Neural cell (in vitro differentiated cells): ENCODE measurements around the gene ASCC1. TPM values are rescaled to one million over a fixed set of nuclear protein-coding genes. Genes with fewer than 3 reads are reported as not detected.

ENCODE experiments used
- H2AFZ ChIP-seq: fragments of 200-600, 300-800 bp; sonication (generic), shearing (Covaris generic); 2 replicates; pipeline ENCODE4 v1.6.0; 2014; ENCODE audit warnings: low read depth, mild to moderate bottlenecking, antibody characterized with exemption, low read length, moderate library complexity
- H3F3A ChIP-seq: fragments of 200-600 bp; shearing (Covaris generic); 2 replicates; pipeline ENCODE4 v1.6.1; 2016; ENCODE audit warnings: mild to moderate bottlenecking, moderate library complexity, mixed read lengths, antibody characterized with exemption, low read length; ENCODE audit not compliant: insufficient read depth, poor library complexity, severe bottlenecking
- H3K27ac ChIP-seq: fragments of 200-600, 300-800 bp; sonication (generic), shearing (Covaris generic); 2 replicates; pipeline ENCODE4 v1.5.1; 2014; ENCODE audit warnings: mild to moderate bottlenecking, low read length, moderate library complexity
- H3K27me3 ChIP-seq: fragments of 300-800, 200-600 bp; sonication (generic), shearing (Covaris generic); 2 replicates; pipeline ENCODE4 v1.6.0; 2014; ENCODE audit warnings: mild to moderate bottlenecking, low read depth, low read length, moderate library complexity; ENCODE audit not compliant: insufficient read depth
- H3K36me3 ChIP-seq: fragments of 300-800, 200-600 bp; sonication (generic), shearing (Covaris generic); 2 replicates; pipeline ENCODE4 v1.5.1; 2014; ENCODE audit warnings: mild to moderate bottlenecking, antibody characterized with exemption, low read length, moderate library complexity; ENCODE audit not compliant: insufficient read depth
- H3K4me2 ChIP-seq: fragments of 300-800, 200-600 bp; sonication (generic), shearing (Covaris generic); 2 replicates; pipeline ENCODE4 v1.6.0; 2014; ENCODE audit warnings: mild to moderate bottlenecking, low read length
- H3K4me3 ChIP-seq: fragments of 300-800, 200-600 bp; sonication (generic), shearing (Covaris generic); 2 replicates; pipeline ENCODE4 v1.5.1; 2014; ENCODE audit warnings: mild to moderate bottlenecking, low read length, moderate library complexity
- H3K79me2 ChIP-seq: fragments of 200-600 bp; shearing (Covaris generic); replicated peaks from 2 replicates; pipeline ENCODE4 v1.6.0; 2014; ENCODE audit warnings: mild to moderate bottlenecking, low read length, moderate library complexity; ENCODE audit not compliant: insufficient read depth
- H3K9ac ChIP-seq: fragments of 300-800, 200-600 bp; sonication (generic), shearing (Covaris generic); 2 replicates; pipeline ENCODE4 v1.6.1; 2016; ENCODE audit warnings: mild to moderate bottlenecking, low read length, mixed read lengths
- H3K9me2 ChIP-seq: fragments of 200-600 bp; shearing (Covaris generic); 2 replicates; pipeline ENCODE4 v1.6.1; 2016; ENCODE audit warnings: mild to moderate bottlenecking, low read length, mixed read lengths; ENCODE audit not compliant: insufficient read depth
- H3K9me3 ChIP-seq: fragments of 200-600, 300-800 bp; sonication (generic), shearing (Covaris generic); 2 replicates; pipeline ENCODE4 v1.6.1; 2016; ENCODE audit warnings: mild to moderate bottlenecking, mixed run types, low read length, moderate library complexity, mixed read lengths
- H4K20me1 ChIP-seq: fragments of 200-600 bp; shearing (Covaris generic); 2 replicates; pipeline ENCODE4 v1.6.1; 2016; ENCODE audit warnings: mild to moderate bottlenecking, mixed run types; ENCODE audit not compliant: insufficient read depth
- CTCF ChIP-seq: fragments of 450-650 bp; IDR thresholded peaks from 2 replicates; pipeline ENCODE4 v1.5.1; 2014; ENCODE audit warnings: antibody characterized with exemption, mild to moderate bottlenecking, moderate library complexity; ENCODE audit not compliant: poor library complexity, severe bottlenecking
- EP300 ChIP-seq: fragments of 450-650 bp; conservative IDR thresholded peaks from 2 replicates; pipeline ENCODE4 v1.6.1; 2014; ENCODE audit warnings: antibody characterized with exemption, mild to moderate bottlenecking, moderate library complexity; ENCODE audit not compliant: poor library complexity, severe bottlenecking
- EZH2 ChIP-seq: fragments of 200-600, 300-800 bp; shearing (Covaris generic), sonication (generic); IDR thresholded peaks from 2 replicates; pipeline ENCODE4 v1.6.1; 2014; ENCODE audit warnings: antibody characterized with exemption, low read length, borderline replicate concordance, mild to moderate bottlenecking; ENCODE audit not compliant: insufficient read depth, poor library complexity, severe bottlenecking
- MXI1 ChIP-seq: fragments of 450-650 bp; conservative IDR thresholded peaks from 2 replicates; pipeline ENCODE4 v1.6.1; 2014; ENCODE audit warnings: antibody characterized with exemption, mild to moderate bottlenecking; ENCODE audit not compliant: poor library complexity, severe bottlenecking
- POLR2AphosphoS5 ChIP-seq: IDR thresholded peaks from 2 replicates; pipeline ENCODE4 v1.6.1; 2012
- RAD21 ChIP-seq: fragments of 450-650 bp; conservative IDR thresholded peaks from 2 replicates; pipeline ENCODE4 v1.6.1; 2014; ENCODE audit warnings: antibody characterized with exemption, mild to moderate bottlenecking, moderate library complexity
- REST ChIP-seq: IDR thresholded peaks from 2 replicates; pipeline ENCODE4 v1.6.1; 2012; ENCODE audit warnings: borderline replicate concordance
- SMC3 ChIP-seq: fragments of 450-650 bp; conservative IDR thresholded peaks from 2 replicates; pipeline ENCODE4 v1.6.1; 2014; ENCODE audit warnings: antibody characterized with exemption, mild to moderate bottlenecking, moderate library complexity; ENCODE audit not compliant: poor library complexity
- TAF1 ChIP-seq: IDR thresholded peaks from 2 replicates; pipeline ENCODE4 v1.6.1; 2012; ENCODE audit warnings: low read depth
- polyA plus RNA-seq: library from polyadenylated mRNA; depleted of rRNA; stranded (reverse); fragments of >200 nt; gene quantifications from 2 replicates; pipeline ENCODE4 v1.2.3, GENCODE V29; 2014

ASCC1 gene
- polyA plus RNA-seq, 1 donor from 2014 or later = 39.6 TPM

DNA sequence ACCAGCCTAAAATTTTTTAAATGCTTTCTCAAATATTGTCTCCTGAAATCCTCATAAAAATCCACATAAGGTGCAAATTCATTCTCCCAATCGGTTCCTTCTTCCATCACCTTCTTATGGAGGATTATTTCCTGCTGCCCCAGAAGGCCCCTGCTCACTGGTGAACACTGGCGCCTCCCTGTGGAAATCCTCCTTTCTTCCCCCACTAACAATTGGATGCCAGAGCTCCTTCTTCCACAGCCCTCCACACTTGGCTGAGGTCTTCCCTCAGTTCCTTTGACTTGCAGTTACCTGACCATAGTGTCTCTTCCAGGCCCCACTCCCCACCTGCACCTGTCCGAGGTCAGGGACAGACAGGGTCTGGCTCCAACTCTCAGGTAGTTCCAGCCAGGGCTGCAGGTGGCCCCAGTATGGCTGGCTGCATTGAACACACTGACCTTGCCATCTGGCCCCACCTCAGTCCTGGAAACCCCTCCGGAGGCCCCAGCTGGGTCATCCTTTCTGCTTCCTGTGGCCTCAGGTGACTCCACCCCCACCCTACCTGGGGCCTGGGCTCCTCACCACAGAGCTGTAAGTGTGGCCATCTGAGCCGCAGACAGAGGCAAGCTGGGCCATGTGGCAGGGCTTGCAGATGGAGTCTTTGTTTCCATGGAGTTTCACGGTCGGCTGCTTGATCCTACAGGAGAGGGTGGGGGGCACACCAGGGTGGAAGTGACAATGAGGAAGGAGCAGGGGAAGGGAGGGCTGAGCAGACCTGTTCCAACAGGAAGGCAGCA, 146.1 kb downstream of the ASCC1 start:
- no peaks in the 10 kb centered on the region for H3K9me2 ChIP-seq
- H2AFZ ChIP-seq = no peak overlapping the region
- H4K20me1 ChIP-seq = no peaks in the 10 kb centered on the region
- H3K27ac ChIP-seq = no peak overlapping the region
- H3K79me2 ChIP-seq = no peaks in the 10 kb centered on the region
- H3K36me3 ChIP-seq = no peaks in the 10 kb centered on the region
- H3K27me3 ChIP-seq = no peaks in the 10 kb centered on the region
- no peak overlapping the region for H3K4me2 ChIP-seq
- TF ChIP-seq POLR2AphosphoS5 = no peak
- no peak for TF ChIP-seq SMC3
- no peak for TF ChIP-seq EZH2
- TF ChIP-seq MXI1 = no peak
- no peak for TF ChIP-seq TAF1
- TF ChIP-seq EP300 = no peak
- TF ChIP-seq REST = no peak
- no peak for TF ChIP-seq RAD21
- no peak for TF ChIP-seq CTCF
- peak overlapping the region; percentile 12 for H3K9ac ChIP-seq
- no peaks in the 10 kb centered on the region for H3F3A ChIP-seq
- no peak overlapping the region for H3K4me3 ChIP-seq
- no peaks in the 10 kb centered on the region for H3K9me3 ChIP-seq

DNA sequence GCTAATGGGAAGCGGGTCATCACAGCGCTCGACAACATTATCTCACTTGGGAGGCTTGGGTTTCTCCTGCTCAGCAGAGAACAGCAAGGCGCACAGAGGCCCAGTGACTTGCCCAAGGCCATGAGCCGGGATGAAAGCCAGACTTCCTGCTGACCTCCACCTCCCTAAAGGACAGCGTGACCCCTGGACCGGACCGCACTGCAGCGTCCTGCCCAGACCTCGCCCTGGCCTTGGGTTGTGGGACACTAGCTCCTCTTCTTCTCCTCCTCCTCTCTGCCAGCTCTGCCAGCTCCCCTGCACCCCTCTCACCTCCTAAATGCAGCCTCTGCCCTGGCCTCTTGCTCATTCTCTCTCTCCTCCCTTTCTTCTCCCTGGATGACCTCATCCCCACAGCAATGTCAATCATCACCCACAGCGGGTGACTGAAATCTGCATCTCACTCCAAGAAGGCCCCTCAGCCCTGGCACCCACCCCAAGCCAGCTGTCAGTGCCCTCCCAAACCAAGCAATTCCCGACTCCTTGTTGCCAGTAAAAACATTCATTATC, 147.1 kb downstream of the ASCC1 start:
- no peaks in the 10 kb centered on the region for H3K36me3 ChIP-seq
- no peak overlapping the region for H3K27ac ChIP-seq
- H3K9me3 ChIP-seq = no peaks in the 10 kb centered on the region
- H3K79me2 ChIP-seq = no peaks in the 10 kb centered on the region
- no peak for TF ChIP-seq EZH2
- no peak for TF ChIP-seq REST
- no peak for TF ChIP-seq POLR2AphosphoS5
- no peak for TF ChIP-seq EP300
- no peak for TF ChIP-seq CTCF
- TF ChIP-seq RAD21 = no peak
- TF ChIP-seq SMC3 = no peak
- no peak for TF ChIP-seq TAF1
- TF ChIP-seq MXI1 = no peak
- H2AFZ ChIP-seq = no peak overlapping the region
- H3K4me2 ChIP-seq = no peak overlapping the region
- no peaks in the 10 kb centered on the region for H3K9me2 ChIP-seq
- H3K9ac ChIP-seq = no peak overlapping the region
- H3K4me3 ChIP-seq = no peak overlapping the region
- H4K20me1 ChIP-seq = no peaks in the 10 kb centered on the region
- H3K27me3 ChIP-seq = no peaks in the 10 kb centered on the region
- H3F3A ChIP-seq = no peaks in the 10 kb centered on the region
